ENCODE results near the gene SYTL1.

SYTL1 gene

DNA sequence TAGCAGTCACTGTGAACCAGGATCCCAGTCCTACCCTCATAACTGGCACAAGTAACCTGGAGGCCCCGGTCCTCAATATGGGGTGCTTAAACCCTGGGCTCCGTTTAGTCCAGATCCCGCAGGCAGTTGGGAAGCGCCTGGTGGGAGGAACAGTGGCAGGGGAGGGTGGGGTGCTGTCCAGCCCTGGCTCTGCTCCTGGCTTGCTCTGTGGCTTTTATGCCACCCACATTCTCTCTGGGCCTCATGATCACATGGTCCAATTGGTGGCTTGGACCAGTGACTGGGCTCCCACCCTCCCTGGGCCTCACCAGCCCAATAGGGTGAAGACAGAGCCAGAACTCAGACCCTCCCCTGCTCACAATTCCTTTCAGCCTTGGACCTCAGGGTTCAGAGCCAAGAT is 38.4 kb downstream of the SYTL1 start:
- TF ChIP-seq SPI1 (IDR thresholded peaks at IDR 0.05; ENCODE audit: borderline replicate concordance, low read depth): no peak
- no peak for TF ChIP-seq POLR2AphosphoS5 (IDR thresholded peaks at IDR 0.05; ENCODE audit: low read depth)
- TF ChIP-seq, protein P1, sequence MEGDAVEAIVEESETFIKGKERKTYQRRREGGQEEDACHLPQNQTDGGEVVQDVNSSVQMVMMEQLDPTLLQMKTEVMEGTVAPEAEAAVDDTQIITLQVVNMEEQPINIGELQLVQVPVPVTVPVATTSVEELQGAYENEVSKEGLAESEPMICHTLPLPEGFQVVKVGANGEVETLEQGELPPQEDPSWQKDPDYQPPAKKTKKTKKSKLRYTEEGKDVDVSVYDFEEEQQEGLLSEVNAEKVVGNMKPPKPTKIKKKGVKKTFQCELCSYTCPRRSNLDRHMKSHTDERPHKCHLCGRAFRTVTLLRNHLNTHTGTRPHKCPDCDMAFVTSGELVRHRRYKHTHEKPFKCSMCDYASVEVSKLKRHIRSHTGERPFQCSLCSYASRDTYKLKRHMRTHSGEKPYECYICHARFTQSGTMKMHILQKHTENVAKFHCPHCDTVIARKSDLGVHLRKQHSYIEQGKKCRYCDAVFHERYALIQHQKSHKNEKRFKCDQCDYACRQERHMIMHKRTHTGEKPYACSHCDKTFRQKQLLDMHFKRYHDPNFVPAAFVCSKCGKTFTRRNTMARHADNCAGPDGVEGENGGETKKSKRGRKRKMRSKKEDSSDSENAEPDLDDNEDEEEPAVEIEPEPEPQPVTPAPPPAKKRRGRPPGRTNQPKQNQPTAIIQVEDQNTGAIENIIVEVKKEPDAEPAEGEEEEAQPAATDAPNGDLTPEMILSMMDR (IDR thresholded peaks at IDR 0.05; ENCODE audit: insufficient read depth, low read length): no peak
- no peak for TF ChIP-seq GABPA (IDR thresholded peaks at IDR 0.05; ENCODE audit: low read depth)
- Histone ChIP-seq H3K27ac (replicated peaks) (no peak overlapping the region), H3K4me3 (replicated peaks; ENCODE audit: insufficient read depth, low read length) (no peak overlapping the region), H3K27me3 (ENCODE audit: insufficient read depth, poor library complexity, severe bottlenecking) (no peaks in the 10 kb centered on the region)
- DNase-seq (ENCODE audit: low read depth in 1 of 2, low spot score in 1 of 2): no peak

GRCh38 chr1:27380766-27381733 is 39.2 kb downstream of the SYTL1 start:
- Histone ChIP-seq H3K27me3 (ENCODE audit: insufficient read depth, poor library complexity, severe bottlenecking) (peaks cover under 1% of the 10 kb centered on the region), H3K4me3 (replicated peaks; ENCODE audit: insufficient read depth, low read length) (no peak overlapping the region), H3K27ac (replicated peaks) (no peak overlapping the region)
- TF ChIP-seq GABPA (IDR thresholded peaks at IDR 0.05; ENCODE audit: low read depth) (no peak), SPI1 (IDR thresholded peaks at IDR 0.05; ENCODE audit: borderline replicate concordance, low read depth) (no peak), POLR2AphosphoS5 (IDR thresholded peaks at IDR 0.05; ENCODE audit: low read depth) (no peak), REST (IDR thresholded peaks at IDR 0.05; ENCODE audit: insufficient replicate concordance, low read depth) (no peak)
- TF ChIP-seq, protein P1 (IDR thresholded peaks at IDR 0.05; ENCODE audit: insufficient read depth, low read length): no peak
- DNase-seq (ENCODE audit: low read depth in 1 of 2, low spot score in 1 of 2): no peak

- no peak for TF ChIP-seq SPI1 (IDR thresholded peaks at IDR 0.05; ENCODE audit: borderline replicate concordance, low read depth)
- no peak for TF ChIP-seq GABPA (IDR thresholded peaks at IDR 0.05; ENCODE audit: low read depth)
- TF ChIP-seq, protein P1 (IDR thresholded peaks at IDR 0.05; ENCODE audit: insufficient read depth, low read length): no peak
- TF ChIP-seq REST (IDR thresholded peaks at IDR 0.05; ENCODE audit: insufficient replicate concordance, low read depth): no peak
- TF ChIP-seq POLR2AphosphoS5 (IDR thresholded peaks at IDR 0.05; ENCODE audit: low read depth): no peak
- Histone ChIP-seq H3K27ac (replicated peaks) (no peak overlapping the region), H3K4me3 (replicated peaks; ENCODE audit: insufficient read depth, low read length) (no peak overlapping the region), H3K27me3 (ENCODE audit: insufficient read depth, poor library complexity, severe bottlenecking) (peaks cover 2% of the 10 kb centered on the region)
- no peak for DNase-seq (ENCODE audit: low read depth in 1 of 2, low spot score in 1 of 2)
These were observed 40.3 kb downstream of the SYTL1 start for GRCh38 chr1:27381969-27382762.

Data from HL-60 (cell line).